ENCODE results near the gene CALD1.

The CALD1 gene

GRCh38 chr7:134827436-134827835, 48.0 kb downstream of the CALD1 start:
- no peak for DNase-seq (ENCODE audit: low read depth in 3 of 3)

- no peak for DNase-seq (ENCODE audit: low read depth in 3 of 3)
These were observed 48.5 kb downstream of the CALD1 start for GRCh38 chr7:134827889-134828288.

GRCh38 chr7:134828361-134828760, 48.9 kb downstream of the CALD1 start:
- no peak for DNase-seq (ENCODE audit: low read depth in 3 of 3)

GRCh38 chr7:134829380-134829986, 50.0 kb downstream of the CALD1 start:
- DNase-seq (ENCODE audit: low read depth in 3 of 3), result no peak

- no peak for DNase-seq (ENCODE audit: low read depth in 3 of 3)
These were observed 52.4 kb downstream of the CALD1 start for GRCh38 chr7:134831862-134832261.

GRCh38 chr7:134832367-134832766, 52.9 kb downstream of the CALD1 start:
- DNase-seq (ENCODE audit: low read depth in 3 of 3), result no peak

DNA sequence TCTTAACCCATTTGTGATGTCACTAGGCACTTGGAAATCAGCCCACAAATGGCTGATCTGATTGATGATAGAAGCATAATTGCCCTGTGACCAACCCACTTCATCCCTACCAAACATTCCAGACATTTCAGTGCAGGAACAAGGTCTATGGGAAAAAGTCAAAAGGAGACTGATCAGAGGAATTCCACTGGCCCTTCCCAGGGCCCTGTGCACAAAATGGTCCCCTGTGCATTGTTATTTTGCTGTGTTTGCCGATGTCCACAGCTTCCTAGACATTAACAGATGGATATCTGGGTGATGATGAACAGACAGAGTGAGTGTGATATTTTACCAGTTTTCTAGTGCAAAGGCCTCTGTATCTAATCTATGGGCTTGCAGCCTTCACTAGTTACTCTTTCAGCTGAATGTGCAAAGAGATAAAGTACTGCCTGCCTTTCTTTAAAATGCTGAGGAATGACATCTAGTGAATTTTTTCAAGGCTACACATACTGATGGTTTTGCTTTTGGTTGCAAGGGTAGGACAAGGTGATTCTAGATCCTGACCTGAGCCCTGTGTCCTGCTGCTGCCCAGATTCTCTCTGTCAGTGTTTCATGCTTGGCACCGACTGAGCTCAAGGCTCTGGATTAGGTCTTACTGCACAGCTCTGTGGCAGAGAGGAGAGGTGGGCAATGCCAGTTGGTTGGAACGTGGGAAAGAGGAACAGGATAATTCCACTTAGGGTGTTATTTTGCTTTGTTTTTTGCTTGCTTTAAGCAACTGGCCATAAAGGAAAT, 55.4 kb downstream of the CALD1 start:
- DNase-seq (ENCODE audit: low read depth in 3 of 3), result no peak

DNA sequence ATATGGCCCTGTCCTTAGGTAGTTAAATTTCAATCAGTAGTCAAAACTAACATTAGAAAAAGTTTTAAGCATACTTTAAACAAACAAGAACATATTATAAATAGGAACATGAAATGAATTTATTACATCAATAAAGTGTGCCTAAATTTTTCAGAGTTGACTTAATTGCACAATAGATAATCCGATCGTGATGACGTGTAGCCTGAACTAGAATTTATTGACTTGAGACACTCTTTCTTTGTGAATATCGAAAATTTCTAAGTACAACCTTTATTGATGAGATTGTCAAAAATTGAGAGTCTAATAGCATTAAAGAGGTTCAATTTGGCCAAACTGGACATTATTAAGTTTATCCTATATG, 56.0 kb downstream of the CALD1 start:
- DNase-seq (ENCODE audit: low read depth in 3 of 3), result no peak

GRCh38 chr7:134836447-134836846, 57.0 kb downstream of the CALD1 start:
- no peak for DNase-seq (ENCODE audit: low read depth in 3 of 3)

DNA sequence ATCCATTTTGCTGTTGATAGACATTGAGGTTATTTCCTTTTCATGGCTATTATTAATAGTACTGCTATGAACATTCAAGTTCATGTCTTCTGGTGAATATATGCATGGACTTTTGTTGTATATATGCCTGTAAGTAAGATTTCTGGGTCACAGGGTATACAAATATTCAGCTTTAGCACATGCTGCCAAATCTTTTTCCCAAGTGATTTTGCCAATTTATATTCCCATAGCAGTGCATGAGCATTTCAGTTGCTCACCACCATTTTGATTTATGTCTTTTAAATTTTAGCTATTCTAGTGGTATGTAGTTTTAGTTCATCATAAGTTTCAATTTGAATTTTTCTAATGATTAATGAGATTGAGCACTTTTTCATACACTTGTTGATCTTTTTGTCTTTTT, 59.9 kb downstream of the CALD1 start:
- DNase-seq (ENCODE audit: low read depth in 3 of 3), result no peak

- DNase-seq (ENCODE audit: low read depth in 3 of 3), result no peak
These were observed 62.6 kb downstream of the CALD1 start for GRCh38 chr7:134842062-134842461.

GRCh38 chr7:134842886-134843430, 63.5 kb downstream of the CALD1 start:
- DNase-seq (ENCODE audit: low read depth in 3 of 3), result no peak

GRCh38 chr7:134844200-134844599, 64.8 kb downstream of the CALD1 start:
- DNase-seq (ENCODE audit: low read depth in 3 of 3), result no peak

- DNase-seq (ENCODE audit: low read depth in 3 of 3), result no peak
These were observed 66.0 kb downstream of the CALD1 start for GRCh38 chr7:134845461-134845860.

DNA sequence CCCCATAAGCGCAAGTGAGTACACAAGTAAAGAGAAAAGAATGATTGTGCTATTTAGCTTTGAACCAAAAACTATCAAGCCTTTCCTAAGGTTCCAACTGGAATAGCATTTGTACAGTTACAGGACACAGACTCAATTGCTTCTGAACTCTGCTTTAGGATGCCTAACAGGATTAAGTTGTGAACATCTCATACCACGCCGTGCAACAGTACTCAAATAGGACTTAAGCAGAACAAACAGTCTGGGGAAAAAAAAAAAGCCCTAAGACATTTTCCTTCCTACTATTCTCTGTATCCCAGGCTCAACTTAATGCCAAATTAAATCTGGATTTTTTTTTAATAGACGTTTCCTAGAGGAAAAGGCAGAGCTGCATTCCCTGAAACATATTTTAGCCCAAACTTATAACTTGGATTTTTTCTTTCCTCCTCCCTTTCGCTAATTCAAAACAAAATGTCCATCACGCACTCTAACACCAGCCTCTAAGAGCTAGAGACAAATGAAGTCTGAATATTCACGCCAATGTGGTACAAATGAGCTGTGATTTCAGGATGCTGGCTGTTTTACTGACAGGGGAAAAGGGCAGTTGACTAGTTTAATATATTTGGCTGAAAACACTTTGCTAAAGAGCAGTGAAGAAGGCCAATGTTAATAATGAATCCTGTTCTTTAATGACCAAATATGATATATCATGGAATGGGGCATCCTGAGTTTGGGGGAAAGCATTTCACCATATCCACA, 68.6 kb downstream of the CALD1 start:
- no peak for DNase-seq (ENCODE audit: low read depth in 3 of 3)

DNA sequence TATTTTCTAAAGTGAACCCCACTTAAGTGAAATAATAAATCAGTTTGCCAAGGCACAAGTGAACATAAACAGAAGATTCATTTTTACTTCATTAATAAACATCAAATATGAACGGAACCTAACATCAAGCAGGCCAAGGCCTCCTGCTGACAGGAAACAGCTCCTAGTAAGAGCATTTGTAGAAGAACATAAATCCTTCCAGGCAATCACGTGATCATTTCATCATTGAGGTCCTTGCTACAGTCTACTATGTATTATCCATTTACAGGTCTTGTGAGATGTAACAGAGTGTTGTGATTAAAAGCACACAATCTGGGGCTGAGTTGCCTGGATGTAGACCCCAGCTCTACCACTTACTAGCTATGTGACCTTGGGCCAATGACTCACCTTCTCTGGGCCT, 70.6 kb downstream of the CALD1 start:
- no peak for DNase-seq (ENCODE audit: low read depth in 3 of 3)

- DNase-seq (ENCODE audit: low read depth in 3 of 3), result no peak
These were observed 71.7 kb downstream of the CALD1 start for GRCh38 chr7:134851141-134851540.

DNA sequence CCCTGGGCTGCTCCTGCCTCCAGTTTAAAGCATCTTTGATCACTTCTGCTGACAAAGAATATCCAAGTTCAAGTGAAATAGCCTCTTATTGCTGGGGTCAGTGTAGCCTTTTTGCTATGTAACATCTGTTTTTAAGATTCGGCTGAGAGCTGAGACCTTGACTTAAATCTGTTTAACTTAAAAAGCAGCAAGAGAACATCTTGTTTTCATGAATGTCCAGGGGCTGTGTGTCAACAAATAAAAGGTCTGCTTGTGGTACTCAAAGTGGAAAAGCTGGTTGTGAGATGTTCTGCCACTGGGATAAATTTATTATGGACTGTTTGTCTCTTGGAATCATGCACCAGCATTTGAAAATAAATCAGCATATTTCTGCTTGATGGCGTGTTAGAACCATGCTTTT, 73.2 kb downstream of the CALD1 start:
- DNase-seq (ENCODE audit: low read depth in 3 of 3), result no peak

- DNase-seq (ENCODE audit: low read depth in 3 of 3), result no peak
These were observed 75.4 kb downstream of the CALD1 start for GRCh38 chr7:134854816-134855215.

- DNase-seq (ENCODE audit: low read depth in 3 of 3), result no peak
These were observed 76.0 kb downstream of the CALD1 start for GRCh38 chr7:134855442-134855841.

GRCh38 chr7:134856091-134856490, 76.7 kb downstream of the CALD1 start:
- no peak for DNase-seq (ENCODE audit: low read depth in 3 of 3)

GRCh38 chr7:134856691-134857090, 77.3 kb downstream of the CALD1 start:
- no peak for DNase-seq (ENCODE audit: low read depth in 3 of 3)

DNA sequence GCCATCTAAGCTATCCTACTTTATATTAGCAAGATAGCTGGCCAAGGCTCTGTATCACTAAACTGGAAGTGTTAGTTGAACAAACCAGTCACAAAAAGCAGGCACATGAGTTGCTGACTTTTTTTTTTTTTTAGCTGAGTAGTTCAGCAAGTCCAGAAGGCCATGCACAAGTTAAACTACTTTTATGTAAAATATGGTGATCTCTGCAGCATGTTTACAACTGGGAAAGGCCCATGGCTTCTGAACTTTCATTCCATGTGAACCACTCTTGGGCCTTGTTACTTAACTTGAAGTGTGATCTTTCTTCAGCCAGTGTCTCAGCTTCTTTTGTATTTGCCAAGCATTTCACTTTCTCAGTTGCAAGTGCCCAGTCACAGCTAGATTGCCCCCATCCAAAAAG, 78.5 kb downstream of the CALD1 start:
- no peak for DNase-seq (ENCODE audit: low read depth in 3 of 3)

Data from stimulated activated CD4-positive, alpha-beta T cell treated with anti-CD3 and anti-CD28 coated beads, TNF-alpha, amount 100 ng/mL, for 24 hours (primary cell).